DMS53 treated with DMSO at 0.1 percent for 48 hours (cell line): Measurements from ENCODE around the gene DHRS4L2.
"Not testable (repeated sequence)": the region's sequence is repeated elsewhere in the genome, so short reads cannot be mapped to it uniquely, and the experiment has no call there.

Source experiments
- DNase-seq: peaks from one replicate; lab custom pipeline; 2025; ENCODE audit not compliant: unreplicated experiment; lab: John Stamatoyannopoulos, UW

DHRS4L2 gene

GRCh38 chr14:24013654-24014514 is 25.2 kb downstream of the DHRS4L2 start:
- peak; percentile 60 for DNase-seq

- not testable (repeated sequence) for DNase-seq
Measured at GRCh38 chr14:24015745-24016144, 27.0 kb downstream of the DHRS4L2 start.

GRCh38 chr14:24018978-24019377 is 30.2 kb downstream of the DHRS4L2 start:
- not testable (repeated sequence) for DNase-seq

- DNase-seq, result not testable (repeated sequence)
Measured at GRCh38 chr14:24019944-24020343, 31.2 kb downstream of the DHRS4L2 start.

- DNase-seq, result not testable (repeated sequence)
Measured at GRCh38 chr14:24020520-24020919, 31.8 kb downstream of the DHRS4L2 start.

GRCh38 chr14:24024939-24025418 is 36.2 kb downstream of the DHRS4L2 start:
- not testable (repeated sequence) for DNase-seq

- DNase-seq, result not testable (repeated sequence)
Measured at GRCh38 chr14:24029687-24030086, 41.0 kb downstream of the DHRS4L2 start.

GRCh38 chr14:24031331-24031730 is 42.6 kb downstream of the DHRS4L2 start:
- DNase-seq, result not testable (repeated sequence)

GRCh38 chr14:24032727-24033418 is 44.1 kb downstream of the DHRS4L2 start:
- DNase-seq, result no peak

GRCh38 chr14:24035769-24036168 is 47.0 kb downstream of the DHRS4L2 start:
- not testable (repeated sequence) for DNase-seq

GRCh38 chr14:24036169-24036962 is 47.6 kb downstream of the DHRS4L2 start:
- DNase-seq, result peak; percentile 50

- DNase-seq, result not testable (repeated sequence)
Measured at GRCh38 chr14:24036963-24037657, 48.4 kb downstream of the DHRS4L2 start.

GRCh38 chr14:24037658-24038037 is 48.9 kb downstream of the DHRS4L2 start:
- DNase-seq, result peak; percentile 19

- no peak for DNase-seq
Measured at GRCh38 chr14:24038686-24039085, 50.0 kb downstream of the DHRS4L2 start.

GRCh38 chr14:24040692-24041091 is 52.0 kb downstream of the DHRS4L2 start:
- no peak for DNase-seq

GRCh38 chr14:24042746-24043145 is 54.0 kb downstream of the DHRS4L2 start:
- no peak for DNase-seq

- not testable (repeated sequence) for DNase-seq
Measured at GRCh38 chr14:24049002-24049401, 60.3 kb downstream of the DHRS4L2 start.

GRCh38 chr14:24050753-24051152 is 62.0 kb downstream of the DHRS4L2 start:
- not testable (repeated sequence) for DNase-seq

GRCh38 chr14:24051176-24051788 is 62.6 kb downstream of the DHRS4L2 start:
- no peak for DNase-seq
